ENCODE results near the gene MYLK. TPM values are rescaled to one million over a fixed set of nuclear protein-coding genes. Genes with fewer than 3 reads are reported as not detected.

Gene MYLK
- total RNA-seq, 1 donor from 2014 or later: 196 TPM

DNA sequence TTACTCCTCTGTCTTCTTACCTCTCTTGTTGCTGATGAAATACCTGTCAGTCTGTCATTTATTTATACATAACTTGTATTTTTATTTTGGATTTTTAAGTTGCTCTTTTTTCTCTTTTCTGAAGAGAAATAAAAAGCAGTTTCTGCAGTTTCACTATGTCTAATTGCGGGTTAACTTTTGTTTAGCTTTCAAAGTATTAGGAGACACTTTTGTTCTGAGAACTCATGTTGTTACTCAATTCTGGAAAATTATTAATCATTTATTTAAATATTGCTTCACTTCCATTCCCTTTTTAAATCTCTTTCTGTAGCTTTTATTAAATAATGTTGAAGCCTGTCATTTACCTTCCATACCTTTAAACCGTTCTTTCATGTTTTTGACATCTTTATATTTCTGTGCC, 29.2 kb downstream of the MYLK start:
- H3K36me3 ChIP-seq: peaks cover 0 to 5% of the 10 kb centered on the region in 2 donors
- no peak overlapping the region for H3K27ac ChIP-seq
- peaks cover 0 to 15% of the 10 kb centered on the region in 2 donors for H3K4me1 ChIP-seq
- intact Hi-C loops (cut with DNase I): no loop called here
- DNase-seq (ENCODE audit: low spot score in 2 of 2): no peak
- no peaks in the 10 kb centered on the region for H3K27me3 ChIP-seq
- H3K9me3 ChIP-seq: peaks cover 0 to 18% of the 10 kb centered on the region in 2 donors
- no peak overlapping the region for H3K4me3 ChIP-seq
- TF ChIP-seq, protein P1, sequence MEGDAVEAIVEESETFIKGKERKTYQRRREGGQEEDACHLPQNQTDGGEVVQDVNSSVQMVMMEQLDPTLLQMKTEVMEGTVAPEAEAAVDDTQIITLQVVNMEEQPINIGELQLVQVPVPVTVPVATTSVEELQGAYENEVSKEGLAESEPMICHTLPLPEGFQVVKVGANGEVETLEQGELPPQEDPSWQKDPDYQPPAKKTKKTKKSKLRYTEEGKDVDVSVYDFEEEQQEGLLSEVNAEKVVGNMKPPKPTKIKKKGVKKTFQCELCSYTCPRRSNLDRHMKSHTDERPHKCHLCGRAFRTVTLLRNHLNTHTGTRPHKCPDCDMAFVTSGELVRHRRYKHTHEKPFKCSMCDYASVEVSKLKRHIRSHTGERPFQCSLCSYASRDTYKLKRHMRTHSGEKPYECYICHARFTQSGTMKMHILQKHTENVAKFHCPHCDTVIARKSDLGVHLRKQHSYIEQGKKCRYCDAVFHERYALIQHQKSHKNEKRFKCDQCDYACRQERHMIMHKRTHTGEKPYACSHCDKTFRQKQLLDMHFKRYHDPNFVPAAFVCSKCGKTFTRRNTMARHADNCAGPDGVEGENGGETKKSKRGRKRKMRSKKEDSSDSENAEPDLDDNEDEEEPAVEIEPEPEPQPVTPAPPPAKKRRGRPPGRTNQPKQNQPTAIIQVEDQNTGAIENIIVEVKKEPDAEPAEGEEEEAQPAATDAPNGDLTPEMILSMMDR (IDR thresholded peaks at IDR 0.05): no peak

DNA sequence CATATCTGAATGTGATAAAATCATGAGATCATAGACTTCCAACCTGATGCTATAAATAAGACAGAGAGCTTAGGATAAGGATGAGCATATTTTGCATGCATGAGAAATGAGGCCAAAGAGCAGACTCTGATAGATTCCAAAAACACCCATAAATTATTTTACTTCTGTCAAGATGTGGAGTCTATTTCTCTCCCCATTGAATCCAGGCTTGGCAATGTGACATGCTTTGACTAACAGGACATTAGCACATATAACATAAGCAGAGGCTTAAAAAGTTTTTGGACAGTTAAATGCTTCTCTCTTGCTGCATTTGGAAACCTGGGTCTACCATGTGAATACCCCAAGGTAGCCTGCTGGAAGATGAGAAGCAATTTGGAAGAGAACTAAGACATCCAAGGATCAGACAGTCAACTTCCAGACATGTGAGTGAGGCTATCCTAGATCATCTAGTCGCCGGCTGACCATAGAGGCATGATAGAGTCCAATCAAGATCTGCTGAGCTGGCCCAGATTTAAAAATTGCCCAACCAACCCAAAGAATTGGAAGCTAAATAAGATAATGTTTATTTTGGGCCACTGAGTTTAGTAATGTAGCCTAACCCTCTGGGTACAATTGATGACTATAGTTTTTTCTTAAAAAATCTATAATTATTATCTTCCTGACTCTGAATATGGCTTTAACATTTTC, 30.3 kb downstream of the MYLK start:
- no peak for DNase-seq (ENCODE audit: low spot score in 2 of 2)
- Histone ChIP-seq H3K9me3 (peaks cover 6 to 27% of the 10 kb centered on the region in 2 donors), H3K27ac (no peak overlapping the region), H3K27me3 (no peaks in the 10 kb centered on the region), H3K36me3 (peaks cover 0 to 5% of the 10 kb centered on the region in 2 donors), H3K4me3 (no peak overlapping the region), H3K4me1 (peaks cover 0 to 9% of the 10 kb centered on the region in 2 donors)
- intact Hi-C loops (cut with DNase I): no loop called here
- TF ChIP-seq, protein P1 (IDR thresholded peaks at IDR 0.05): no peak

DNA sequence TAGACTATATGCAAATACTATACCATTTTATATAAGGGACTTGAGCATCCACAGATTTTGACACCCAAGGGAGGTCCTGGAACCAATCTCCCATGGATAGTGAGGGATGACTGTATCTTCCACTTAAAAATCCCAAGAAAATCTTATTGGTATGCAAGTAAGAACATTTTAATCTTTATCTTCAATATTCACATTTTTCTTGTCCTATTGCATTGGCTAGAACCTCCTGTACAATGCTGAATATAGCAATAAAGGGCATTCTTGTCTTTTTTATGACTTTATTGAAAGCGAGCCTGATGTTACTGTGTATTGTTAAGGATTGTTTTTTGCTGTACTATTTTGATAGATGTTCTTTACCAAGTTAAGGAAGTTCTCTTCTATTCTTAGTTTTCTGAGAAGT, 36.9 kb downstream of the MYLK start:
- no peaks in the 10 kb centered on the region for H3K4me1 ChIP-seq
- H3K9me3 ChIP-seq: peaks cover 15 to 29% of the 10 kb centered on the region in 2 donors
- H3K27ac ChIP-seq: no peak overlapping the region
- no peaks in the 10 kb centered on the region for H3K36me3 ChIP-seq
- H3K4me3 ChIP-seq: no peak overlapping the region
- TF ChIP-seq, protein P1 (IDR thresholded peaks at IDR 0.05): no peak
- no peaks in the 10 kb centered on the region for H3K27me3 ChIP-seq
- no peak for DNase-seq (ENCODE audit: low spot score in 2 of 2)
- intact Hi-C loops (cut with DNase I): no loop called here

DNA sequence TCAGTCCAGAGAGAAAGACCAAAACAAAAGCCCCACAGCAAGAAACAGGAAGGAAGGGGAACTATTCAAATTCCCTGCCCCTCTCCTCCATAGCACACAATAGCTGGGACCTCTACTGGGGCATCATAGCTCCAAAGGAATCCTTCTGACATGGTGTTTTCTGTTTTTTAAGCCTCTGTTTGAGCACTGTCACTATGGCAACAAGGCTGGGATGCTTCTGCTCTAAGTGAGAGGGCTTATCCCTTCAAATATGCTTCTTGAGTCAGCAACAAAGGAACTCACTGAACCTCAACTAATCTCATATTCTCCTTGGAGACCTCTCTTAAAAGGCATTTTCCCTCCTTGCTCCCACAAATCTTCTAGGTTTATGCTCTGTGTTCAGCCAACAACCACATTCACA, 40.5 kb downstream of the MYLK start:
- no peak for DNase-seq (ENCODE audit: low spot score in 2 of 2)
- H3K36me3 ChIP-seq: no peaks in the 10 kb centered on the region
- peaks cover 14 to 43% of the 10 kb centered on the region in 2 donors for H3K9me3 ChIP-seq
- H3K4me1 ChIP-seq: no peaks in the 10 kb centered on the region
- peak overlapping the region; percentile 27 to 35 for H3K27ac ChIP-seq
- H3K27me3 ChIP-seq: no peaks in the 10 kb centered on the region
- no peak overlapping the region for H3K4me3 ChIP-seq
- intact Hi-C loops (cut with DNase I): no loop called here
- TF ChIP-seq, protein P1 (IDR thresholded peaks at IDR 0.05): no peak

DNA sequence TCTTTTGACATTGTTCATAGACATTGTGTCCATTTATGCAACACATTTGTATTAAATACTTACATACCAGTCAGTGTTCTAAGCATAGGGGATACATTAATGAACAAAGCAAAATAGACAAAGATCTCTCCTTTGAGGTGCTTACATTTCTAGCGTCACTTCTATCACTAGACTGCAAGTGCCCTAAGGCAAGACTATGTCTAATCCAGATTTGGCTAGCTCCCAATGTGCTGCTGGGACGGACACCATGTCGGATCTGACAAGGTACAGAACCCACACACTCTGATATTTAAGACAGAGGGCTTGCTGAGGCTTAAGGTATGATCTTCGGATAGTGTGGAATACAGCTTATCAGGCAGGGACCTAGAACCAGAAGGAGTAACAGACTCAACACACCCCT, 41.4 kb downstream of the MYLK start:
- H3K9me3 ChIP-seq: peaks cover 7 to 42% of the 10 kb centered on the region in 2 donors

More for the DNA sequence above, 41.4 kb downstream of the MYLK start:
- TF ChIP-seq, protein P1 (IDR thresholded peaks at IDR 0.05): no peak
- peaks cover 0 to under 1% of the 10 kb centered on the region in 2 donors for H3K36me3 ChIP-seq
- no peaks in the 10 kb centered on the region for H3K4me1 ChIP-seq
- no peak overlapping the region for H3K4me3 ChIP-seq
- peak overlapping the region in 1 of 2 donors; percentile 27 for H3K27ac ChIP-seq
- no peak for DNase-seq (ENCODE audit: low spot score in 2 of 2)
- intact Hi-C loops (cut with DNase I): no loop called here
- H3K27me3 ChIP-seq: no peaks in the 10 kb centered on the region

All from ascending aorta (tissue), 2 donors.